NCI-H69 (cell line): ENCODE data around the gene NPHS1.

Experiments
- DNase-seq: peaks from one replicate; lab custom pipeline; 2025; lab: John Stamatoyannopoulos, UW

NPHS1 gene

DNA sequence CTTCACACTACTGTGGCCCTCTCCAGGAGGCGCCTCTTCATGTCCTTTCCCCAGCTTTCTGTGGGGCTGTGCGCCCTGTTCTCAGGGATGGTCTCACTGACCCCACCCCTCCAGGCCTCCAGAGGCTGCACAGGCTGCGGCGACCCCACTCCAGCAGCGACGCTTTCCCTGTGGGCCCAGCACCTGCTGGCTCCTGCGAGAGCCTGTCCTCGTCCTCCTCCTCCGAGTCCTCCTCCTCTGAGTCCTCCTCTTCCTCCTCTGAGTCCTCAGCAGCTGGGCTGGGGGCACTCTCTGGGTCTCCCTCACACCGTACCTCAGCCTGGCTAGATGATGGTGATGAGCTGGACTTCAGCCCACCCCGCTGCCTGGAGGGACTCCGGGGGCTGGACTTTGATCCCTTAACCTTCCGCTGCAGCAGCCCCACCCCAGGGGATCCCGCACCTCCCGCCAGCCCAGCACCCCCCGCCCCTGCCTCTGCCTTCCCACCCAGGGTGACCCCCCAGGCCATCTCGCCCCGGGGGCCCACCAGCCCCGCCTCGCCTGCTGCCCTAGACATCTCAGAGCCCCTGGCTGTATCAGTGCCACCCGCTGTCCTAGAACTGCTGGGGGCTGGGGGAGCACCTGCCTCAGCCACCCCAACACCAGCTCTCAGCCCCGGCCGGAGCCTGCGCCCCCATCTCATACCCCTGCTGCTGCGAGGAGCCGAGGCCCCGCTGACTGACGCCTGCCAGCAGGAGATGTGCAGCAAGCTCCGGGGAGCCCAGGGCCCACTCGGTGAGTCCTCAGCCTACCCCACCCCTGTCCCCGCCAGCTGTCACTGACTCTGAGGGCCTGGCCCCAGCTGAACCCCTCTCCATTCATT lies 65.8 kb downstream of the NPHS1 start:
- no peak for DNase-seq

- no peak for DNase-seq
Observed at GRCh38 chr19:35785339-35785627, 67.0 kb downstream of the NPHS1 start.

GRCh38 chr19:35784503-35785338 lies 67.6 kb downstream of the NPHS1 start:
- no peak for DNase-seq

DNA sequence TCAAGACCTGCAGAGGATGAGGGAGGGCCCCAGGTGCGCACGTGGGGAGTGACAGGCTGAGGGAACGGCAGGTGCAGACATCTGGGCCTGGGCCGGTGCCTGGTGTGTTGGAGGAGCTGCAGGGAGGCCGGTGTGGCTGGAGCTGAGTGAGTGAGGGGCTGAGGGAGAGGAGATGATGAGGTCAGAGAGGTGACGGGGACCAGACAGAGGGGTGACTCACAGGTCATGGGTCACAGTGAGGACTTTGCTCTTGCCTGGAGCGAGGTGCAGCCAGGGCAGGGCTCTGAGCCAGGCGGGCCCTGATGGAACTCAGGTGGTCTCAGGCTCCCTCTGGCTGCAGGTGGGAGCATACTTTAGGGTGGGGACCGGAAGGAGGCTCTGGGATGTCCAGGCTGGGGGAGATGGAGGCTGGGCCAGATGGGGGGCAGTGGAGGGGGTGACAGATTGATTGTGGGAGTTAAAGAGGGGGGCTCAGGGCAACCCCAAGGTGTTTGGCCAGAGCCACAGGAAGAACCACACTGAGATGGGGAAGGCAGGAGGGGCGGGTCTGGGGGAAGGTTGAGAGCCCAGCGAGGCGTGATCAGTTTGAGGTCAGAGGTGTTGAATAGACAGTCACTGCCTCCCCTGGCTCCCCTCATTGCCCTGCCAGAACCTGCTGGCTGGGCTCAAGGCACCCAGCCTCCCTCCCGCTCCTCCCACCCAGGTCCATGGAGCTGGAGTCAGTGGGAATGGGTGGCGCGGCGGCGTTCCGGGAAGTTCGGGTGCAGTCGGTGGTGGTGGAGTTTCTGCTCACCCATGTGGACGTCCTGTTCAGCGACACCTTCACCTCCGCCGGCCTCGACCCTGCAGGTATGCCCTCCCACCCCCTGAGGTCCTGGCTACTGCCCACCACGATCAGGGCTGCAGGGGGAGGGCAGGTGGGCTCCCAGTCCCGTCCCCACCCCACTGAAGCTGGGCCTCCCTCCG lies 68.6 kb downstream of the NPHS1 start:
- DNase-seq: no peak

DNA sequence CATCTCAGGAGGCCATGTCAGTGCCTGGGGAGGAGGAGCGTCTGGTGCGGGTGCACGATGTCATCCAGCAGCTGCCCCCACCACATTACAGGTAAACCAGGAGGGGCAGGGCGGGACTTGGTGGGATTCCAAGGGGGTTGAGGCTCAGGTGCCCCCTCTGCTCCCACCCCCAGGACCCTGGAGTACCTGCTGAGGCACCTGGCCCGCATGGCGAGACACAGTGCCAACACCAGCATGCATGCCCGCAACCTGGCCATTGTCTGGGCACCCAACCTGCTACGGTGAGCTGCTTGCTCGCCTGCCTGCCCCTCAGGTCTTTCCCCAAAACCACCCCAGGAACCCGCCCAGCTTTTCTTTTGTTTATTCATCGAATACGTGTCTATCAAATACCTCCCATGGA lies 69.7 kb downstream of the NPHS1 start:
- no peak for DNase-seq

DNA sequence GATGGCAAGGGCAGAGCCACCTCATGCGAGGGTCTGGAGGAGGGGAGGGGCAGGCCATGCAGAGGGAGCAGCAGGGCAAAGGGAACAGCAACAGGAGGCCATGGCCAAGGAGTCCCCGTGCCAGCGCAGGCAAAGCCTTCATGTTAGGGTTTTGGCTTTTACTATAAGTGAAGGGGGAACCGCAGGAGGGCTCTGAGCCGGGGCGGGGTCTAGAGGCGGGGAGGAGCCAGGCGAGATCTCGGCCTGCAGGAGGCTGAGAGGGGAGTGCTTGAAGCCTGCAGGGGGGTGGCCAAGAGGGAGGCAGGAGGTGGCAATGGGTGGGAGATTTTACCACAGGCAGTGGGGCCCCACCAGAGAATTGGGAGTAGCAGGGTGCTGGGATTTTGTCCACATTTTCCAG lies 70.7 kb downstream of the NPHS1 start:
- DNase-seq: no peak

- no peak for DNase-seq
Observed at GRCh38 chr19:35780717-35781116, 71.6 kb downstream of the NPHS1 start.

DNA sequence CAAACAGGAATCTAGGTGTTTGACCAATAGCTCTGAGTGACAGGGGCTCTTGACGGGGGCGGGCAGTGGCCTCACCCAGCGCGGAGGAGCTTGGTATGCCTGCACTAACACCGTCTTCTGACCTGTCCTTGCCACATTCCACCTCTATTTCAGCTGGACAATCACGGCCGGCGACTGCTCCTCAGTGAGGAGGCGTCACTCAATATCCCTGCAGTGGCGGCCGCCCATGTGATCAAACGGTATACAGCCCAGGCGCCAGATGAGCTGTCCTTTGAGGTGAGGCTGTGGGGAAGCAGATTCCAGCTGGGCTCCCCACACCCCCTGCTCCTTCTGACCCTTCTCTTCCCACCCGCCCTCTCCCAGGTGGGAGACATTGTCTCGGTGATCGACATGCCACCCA lies 72.2 kb downstream of the NPHS1 start:
- no peak for DNase-seq

GRCh38 chr19:35779033-35779432 lies 73.3 kb downstream of the NPHS1 start:
- DNase-seq: no peak

DNA sequence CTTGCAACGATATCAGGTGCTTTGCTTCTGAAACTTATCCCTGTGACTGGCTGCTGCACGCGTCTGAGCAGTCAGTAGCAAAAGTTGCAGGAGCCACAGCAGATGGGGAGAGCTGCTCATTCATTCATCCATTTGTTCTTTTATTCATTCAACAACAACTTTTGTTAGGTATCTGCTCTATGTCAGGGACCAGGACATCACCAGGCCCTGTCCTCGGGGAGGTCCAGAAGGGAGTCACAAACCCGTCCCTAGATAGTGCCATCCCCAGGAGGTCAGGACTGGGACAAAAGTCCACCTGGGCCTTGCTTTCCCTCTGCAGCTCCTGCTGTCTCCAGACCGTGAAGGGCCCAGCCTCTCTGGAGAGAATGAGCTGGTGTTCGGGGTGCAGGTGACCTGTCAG lies 74.3 kb downstream of the NPHS1 start:
- no peak for DNase-seq

- DNase-seq: no peak
Observed at GRCh38 chr19:35777086-35777841, 75.0 kb downstream of the NPHS1 start.

- DNase-seq: peak; percentile 40
Observed at GRCh38 chr19:35776102-35776788, 76.1 kb downstream of the NPHS1 start.
